Endothelial cell (in vitro differentiated cells): Measurements from ENCODE around the gene CD47. TPM values are rescaled to one million over a fixed set of nuclear protein-coding genes. Genes with fewer than 3 reads are reported as not detected.

Experiments
- DNase-seq: peaks from one replicate; pipeline ENCODE4 v3.0.0; 2021; ENCODE audit warnings: low spot score
- H3K27ac Mint-ChIP-seq: one replicate; pipeline ENCODE4 v1.8.0; 2021; ENCODE audit warnings: mixed read lengths, inconsistent platforms; ENCODE audit not compliant: unreplicated experiment
- H3K27me3 Mint-ChIP-seq: one replicate; pipeline ENCODE4 v1.8.0; 2021; ENCODE audit warnings: mild to moderate bottlenecking, moderate library complexity, mixed read lengths, inconsistent platforms; ENCODE audit not compliant: unreplicated experiment
- H3K36me3 Mint-ChIP-seq: one replicate; pipeline ENCODE4 v1.8.0; 2021; ENCODE audit warnings: mild to moderate bottlenecking, low read depth, mixed read lengths, inconsistent platforms; ENCODE audit not compliant: unreplicated experiment
- H3K4me1 Mint-ChIP-seq: one replicate; pipeline ENCODE4 v1.8.0; 2021; ENCODE audit warnings: mild to moderate bottlenecking, mixed read lengths, inconsistent platforms; ENCODE audit not compliant: unreplicated experiment
- H3K4me3 Mint-ChIP-seq: one replicate; pipeline ENCODE4 v1.8.0; 2021; ENCODE audit warnings: mild to moderate bottlenecking, mixed read lengths, inconsistent platforms; ENCODE audit not compliant: unreplicated experiment
- H3K9me3 Mint-ChIP-seq: one replicate; pipeline ENCODE4 v1.8.0; 2021; ENCODE audit warnings: mixed read lengths, inconsistent platforms; ENCODE audit not compliant: unreplicated experiment
- total RNA-seq: library from RNA; stranded (reverse); fragmentation: NEBNext Ultra II Directional; extraction: Animal tissue kit (Norgen Biotek cat#: 25700); gene quantifications from one replicate; pipeline ENCODE4 v1.2.1, GENCODE V29; 2021; ENCODE audit not compliant: unreplicated experiment
- TF ChIP-seq, protein P1 (sequence below): fragments of 200-600 bp; sonication (generic); IDR thresholded peaks from one replicate; pipeline ENCODE4 v1.5.0; 2021; ENCODE audit warnings: antibody characterized with exemption; ENCODE audit not compliant: unreplicated experiment

CD47 gene
- total RNA-seq, 1 donor from 2014 or later = 89.6 TPM

DNA sequence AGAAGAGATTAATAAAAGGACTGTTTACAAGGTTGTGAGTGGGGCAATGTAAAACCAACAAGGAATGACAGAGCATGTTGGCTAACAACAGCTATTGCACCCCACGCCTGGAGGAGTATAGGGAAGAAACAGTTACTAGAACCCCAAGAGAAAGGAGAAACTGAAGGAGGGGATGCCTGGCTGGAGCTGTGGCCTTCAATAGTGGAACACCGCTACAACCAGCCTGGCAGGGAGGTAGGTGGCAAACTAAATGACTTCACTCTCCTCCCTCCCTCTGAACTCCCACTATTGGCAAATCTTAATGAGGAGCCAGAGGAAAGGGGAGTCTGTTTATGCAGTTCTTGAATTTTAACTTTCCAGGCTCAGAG lies 7.2 kb upstream of the CD47 start:
- DNase-seq = no peak
- peak overlapping the region; percentile 12 for H3K27ac Mint-ChIP-seq
- peaks cover 10% of the 10 kb centered on the region for H3K27me3 Mint-ChIP-seq
- TF ChIP-seq, protein P1, sequence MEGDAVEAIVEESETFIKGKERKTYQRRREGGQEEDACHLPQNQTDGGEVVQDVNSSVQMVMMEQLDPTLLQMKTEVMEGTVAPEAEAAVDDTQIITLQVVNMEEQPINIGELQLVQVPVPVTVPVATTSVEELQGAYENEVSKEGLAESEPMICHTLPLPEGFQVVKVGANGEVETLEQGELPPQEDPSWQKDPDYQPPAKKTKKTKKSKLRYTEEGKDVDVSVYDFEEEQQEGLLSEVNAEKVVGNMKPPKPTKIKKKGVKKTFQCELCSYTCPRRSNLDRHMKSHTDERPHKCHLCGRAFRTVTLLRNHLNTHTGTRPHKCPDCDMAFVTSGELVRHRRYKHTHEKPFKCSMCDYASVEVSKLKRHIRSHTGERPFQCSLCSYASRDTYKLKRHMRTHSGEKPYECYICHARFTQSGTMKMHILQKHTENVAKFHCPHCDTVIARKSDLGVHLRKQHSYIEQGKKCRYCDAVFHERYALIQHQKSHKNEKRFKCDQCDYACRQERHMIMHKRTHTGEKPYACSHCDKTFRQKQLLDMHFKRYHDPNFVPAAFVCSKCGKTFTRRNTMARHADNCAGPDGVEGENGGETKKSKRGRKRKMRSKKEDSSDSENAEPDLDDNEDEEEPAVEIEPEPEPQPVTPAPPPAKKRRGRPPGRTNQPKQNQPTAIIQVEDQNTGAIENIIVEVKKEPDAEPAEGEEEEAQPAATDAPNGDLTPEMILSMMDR = no peak
- H3K4me3 Mint-ChIP-seq = no peak overlapping the region
- peaks cover 37% of the 10 kb centered on the region for H3K4me1 Mint-ChIP-seq
- no peaks in the 10 kb centered on the region for H3K9me3 Mint-ChIP-seq
- peaks cover 4% of the 10 kb centered on the region for H3K36me3 Mint-ChIP-seq

- peaks cover 4% of the 10 kb centered on the region for H3K36me3 Mint-ChIP-seq
- peak overlapping the region; percentile 48 for H3K4me3 Mint-ChIP-seq
- TF ChIP-seq, protein P1 = no peak
- peak overlapping the region; percentile 41 for H3K27ac Mint-ChIP-seq
- peaks cover 10% of the 10 kb centered on the region for H3K27me3 Mint-ChIP-seq
- H3K4me1 Mint-ChIP-seq = peaks cover 38% of the 10 kb centered on the region
- H3K9me3 Mint-ChIP-seq = no peaks in the 10 kb centered on the region
- no peak for DNase-seq
These were observed 6.6 kb upstream of the CD47 start for GRCh38 chr3:108097322-108098002.

DNA sequence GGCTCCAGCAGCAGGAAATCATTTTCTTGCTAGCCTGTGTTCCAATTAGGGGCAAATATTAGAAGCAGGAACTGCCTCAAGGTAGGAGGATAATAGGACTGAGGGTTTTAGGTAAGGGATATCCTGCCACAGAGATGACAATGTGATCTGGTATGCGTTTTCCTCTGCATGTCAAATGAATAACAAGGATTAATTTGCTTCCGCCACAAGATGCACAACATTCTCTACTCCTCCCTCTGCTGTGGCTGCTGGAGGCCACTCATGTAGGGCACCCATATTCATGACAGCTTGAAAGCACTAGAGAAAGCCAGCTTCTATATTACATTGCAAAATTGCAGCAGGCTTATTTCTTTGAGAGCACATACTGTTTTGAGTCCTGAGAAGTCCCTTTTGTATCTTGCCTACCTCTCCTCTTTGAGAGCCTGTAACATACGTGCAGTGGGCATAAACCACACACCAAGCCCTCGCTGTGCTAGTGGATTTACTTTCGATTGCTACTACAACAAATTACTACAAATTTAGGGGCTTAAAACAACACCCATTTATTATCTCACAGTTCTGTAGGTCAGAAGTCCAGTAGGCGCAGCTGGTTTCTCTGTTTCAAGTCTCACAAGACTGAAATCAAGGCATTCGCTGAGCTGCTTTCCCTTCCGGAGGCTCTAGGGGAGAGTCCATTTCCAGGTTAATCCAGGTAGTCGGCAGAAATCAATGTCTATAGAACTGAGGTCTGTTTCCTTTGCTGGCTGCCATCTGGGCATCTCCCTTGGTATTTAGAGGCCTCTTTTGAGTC lies 5.9 kb upstream of the CD47 start:
- Mint-ChIP-seq H3K9me3 (no peaks in the 10 kb centered on the region), H3K4me3 (peak overlapping the region; percentile 2), H3K36me3 (peaks cover 7% of the 10 kb centered on the region), H3K27me3 (peaks cover 11% of the 10 kb centered on the region), H3K27ac (peak overlapping the region; percentile 45), H3K4me1 (peaks cover 45% of the 10 kb centered on the region)
- TF ChIP-seq, protein P1 = no peak
- no peak for DNase-seq

- TF ChIP-seq, protein P1 = no peak
- H3K27ac Mint-ChIP-seq = no peak overlapping the region
- H3K4me3 Mint-ChIP-seq = peak overlapping the region; percentile 11
- DNase-seq = no peak
- H3K4me1 Mint-ChIP-seq = peaks cover 43% of the 10 kb centered on the region
- peaks cover 7% of the 10 kb centered on the region for H3K36me3 Mint-ChIP-seq
- H3K27me3 Mint-ChIP-seq = peaks cover 13% of the 10 kb centered on the region
- no peaks in the 10 kb centered on the region for H3K9me3 Mint-ChIP-seq
These were observed 2.8 kb upstream of the CD47 start for GRCh38 chr3:108093616-108094015.

- TF ChIP-seq, protein P1 = no peak
- Mint-ChIP-seq H3K36me3 (peaks cover 7% of the 10 kb centered on the region), H3K27me3 (peaks cover 10% of the 10 kb centered on the region), H3K9me3 (no peaks in the 10 kb centered on the region), H3K27ac (no peak overlapping the region), H3K4me3 (no peak overlapping the region), H3K4me1 (peaks cover 38% of the 10 kb centered on the region)
- no peak for DNase-seq
These were observed 2.2 kb upstream of the CD47 start for GRCh38 chr3:108093021-108093420.
